HL-60 (cell line): ENCODE data around the gene CBX4.

ENCODE experiments used
- DNase-seq, 2 experiments: peaks; one replicate each; pipeline ENCODE4 v3.0.0-alpha.2; 2010 to 2020; ENCODE audit warnings: low read depth in 1 of 2, low spot score in 1 of 2
- H3K27ac ChIP-seq: fragments of 250-450 bp; sonication (Bioruptor Pico); replicated peaks from 2 replicates; pipeline ENCODE4 v1.5.1; 2020; ENCODE audit warnings: mild to moderate bottlenecking, moderate library complexity
- H3K27me3 ChIP-seq: fragments of 250-450 bp; sonication (Bioruptor Pico); 2 replicates; pipeline ENCODE4 v1.5.1; 2021; ENCODE audit warnings: mild to moderate bottlenecking, moderate library complexity; ENCODE audit not compliant: insufficient read depth, poor library complexity, severe bottlenecking
- H3K4me3 ChIP-seq: replicated peaks from 2 replicates; pipeline ENCODE4 v1.5.1; 2011; ENCODE audit warnings: mild to moderate bottlenecking, control low read depth, low read length; ENCODE audit not compliant: insufficient read depth
- GABPA ChIP-seq: IDR thresholded peaks from 2 replicates; pipeline ENCODE4 v1.6.1; 2012; ENCODE audit warnings: low read depth
- POLR2AphosphoS5 ChIP-seq: IDR thresholded peaks from 2 replicates; pipeline ENCODE4 v1.6.1; 2012; ENCODE audit warnings: low read depth
- SPI1 ChIP-seq: IDR thresholded peaks from 2 replicates; pipeline ENCODE4 v1.6.1; 2012; ENCODE audit warnings: low read depth, mild to moderate bottlenecking, borderline replicate concordance
- TF ChIP-seq, protein P1 (sequence below): IDR thresholded peaks from one replicate; pipeline ENCODE4 v1.5.1; 2011; ENCODE audit warnings: low read length, control low read depth, inconsistent platforms; ENCODE audit not compliant: insufficient read depth
- TF ChIP-seq, protein P2 (sequence below): IDR thresholded peaks from 2 replicates; pipeline ENCODE4 v1.6.1; 2012; ENCODE audit warnings: low read depth; ENCODE audit not compliant: insufficient replicate concordance

The CBX4 gene

DNA sequence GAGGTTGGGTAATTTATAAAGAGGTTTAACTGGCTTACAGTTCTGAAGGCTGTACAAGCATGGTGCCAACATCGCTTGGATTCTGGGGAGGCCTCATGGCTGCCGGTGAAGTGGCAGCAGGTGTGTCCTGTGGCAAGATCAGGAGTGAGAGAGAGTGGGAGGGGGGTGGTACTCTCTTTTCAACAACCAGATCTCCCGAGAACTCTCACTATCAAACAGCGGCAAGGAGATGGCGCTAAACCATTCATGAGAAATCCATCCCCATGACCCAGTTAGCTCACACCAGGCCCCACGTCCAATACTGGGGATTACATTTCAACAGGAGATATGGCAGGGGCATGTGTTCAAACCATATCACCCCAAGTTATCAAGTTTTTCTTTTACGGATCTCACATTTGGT lies 44.0 kb upstream of the CBX4 start:
- DNase-seq, result no peak
- H3K27ac ChIP-seq, result no peak overlapping the region
- TF ChIP-seq SPI1 (no peak), POLR2AphosphoS5 (no peak), GABPA (no peak)
- TF ChIP-seq, protein P1, sequence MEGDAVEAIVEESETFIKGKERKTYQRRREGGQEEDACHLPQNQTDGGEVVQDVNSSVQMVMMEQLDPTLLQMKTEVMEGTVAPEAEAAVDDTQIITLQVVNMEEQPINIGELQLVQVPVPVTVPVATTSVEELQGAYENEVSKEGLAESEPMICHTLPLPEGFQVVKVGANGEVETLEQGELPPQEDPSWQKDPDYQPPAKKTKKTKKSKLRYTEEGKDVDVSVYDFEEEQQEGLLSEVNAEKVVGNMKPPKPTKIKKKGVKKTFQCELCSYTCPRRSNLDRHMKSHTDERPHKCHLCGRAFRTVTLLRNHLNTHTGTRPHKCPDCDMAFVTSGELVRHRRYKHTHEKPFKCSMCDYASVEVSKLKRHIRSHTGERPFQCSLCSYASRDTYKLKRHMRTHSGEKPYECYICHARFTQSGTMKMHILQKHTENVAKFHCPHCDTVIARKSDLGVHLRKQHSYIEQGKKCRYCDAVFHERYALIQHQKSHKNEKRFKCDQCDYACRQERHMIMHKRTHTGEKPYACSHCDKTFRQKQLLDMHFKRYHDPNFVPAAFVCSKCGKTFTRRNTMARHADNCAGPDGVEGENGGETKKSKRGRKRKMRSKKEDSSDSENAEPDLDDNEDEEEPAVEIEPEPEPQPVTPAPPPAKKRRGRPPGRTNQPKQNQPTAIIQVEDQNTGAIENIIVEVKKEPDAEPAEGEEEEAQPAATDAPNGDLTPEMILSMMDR, result no peak
- TF ChIP-seq, protein P2, sequence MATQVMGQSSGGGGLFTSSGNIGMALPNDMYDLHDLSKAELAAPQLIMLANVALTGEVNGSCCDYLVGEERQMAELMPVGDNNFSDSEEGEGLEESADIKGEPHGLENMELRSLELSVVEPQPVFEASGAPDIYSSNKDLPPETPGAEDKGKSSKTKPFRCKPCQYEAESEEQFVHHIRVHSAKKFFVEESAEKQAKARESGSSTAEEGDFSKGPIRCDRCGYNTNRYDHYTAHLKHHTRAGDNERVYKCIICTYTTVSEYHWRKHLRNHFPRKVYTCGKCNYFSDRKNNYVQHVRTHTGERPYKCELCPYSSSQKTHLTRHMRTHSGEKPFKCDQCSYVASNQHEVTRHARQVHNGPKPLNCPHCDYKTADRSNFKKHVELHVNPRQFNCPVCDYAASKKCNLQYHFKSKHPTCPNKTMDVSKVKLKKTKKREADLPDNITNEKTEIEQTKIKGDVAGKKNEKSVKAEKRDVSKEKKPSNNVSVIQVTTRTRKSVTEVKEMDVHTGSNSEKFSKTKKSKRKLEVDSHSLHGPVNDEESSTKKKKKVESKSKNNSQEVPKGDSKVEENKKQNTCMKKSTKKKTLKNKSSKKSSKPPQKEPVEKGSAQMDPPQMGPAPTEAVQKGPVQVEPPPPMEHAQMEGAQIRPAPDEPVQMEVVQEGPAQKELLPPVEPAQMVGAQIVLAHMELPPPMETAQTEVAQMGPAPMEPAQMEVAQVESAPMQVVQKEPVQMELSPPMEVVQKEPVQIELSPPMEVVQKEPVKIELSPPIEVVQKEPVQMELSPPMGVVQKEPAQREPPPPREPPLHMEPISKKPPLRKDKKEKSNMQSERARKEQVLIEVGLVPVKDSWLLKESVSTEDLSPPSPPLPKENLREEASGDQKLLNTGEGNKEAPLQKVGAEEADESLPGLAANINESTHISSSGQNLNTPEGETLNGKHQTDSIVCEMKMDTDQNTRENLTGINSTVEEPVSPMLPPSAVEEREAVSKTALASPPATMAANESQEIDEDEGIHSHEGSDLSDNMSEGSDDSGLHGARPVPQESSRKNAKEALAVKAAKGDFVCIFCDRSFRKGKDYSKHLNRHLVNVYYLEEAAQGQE, result no peak
- no peaks in the 10 kb centered on the region for H3K27me3 ChIP-seq
- H3K4me3 ChIP-seq, result no peak overlapping the region

DNA sequence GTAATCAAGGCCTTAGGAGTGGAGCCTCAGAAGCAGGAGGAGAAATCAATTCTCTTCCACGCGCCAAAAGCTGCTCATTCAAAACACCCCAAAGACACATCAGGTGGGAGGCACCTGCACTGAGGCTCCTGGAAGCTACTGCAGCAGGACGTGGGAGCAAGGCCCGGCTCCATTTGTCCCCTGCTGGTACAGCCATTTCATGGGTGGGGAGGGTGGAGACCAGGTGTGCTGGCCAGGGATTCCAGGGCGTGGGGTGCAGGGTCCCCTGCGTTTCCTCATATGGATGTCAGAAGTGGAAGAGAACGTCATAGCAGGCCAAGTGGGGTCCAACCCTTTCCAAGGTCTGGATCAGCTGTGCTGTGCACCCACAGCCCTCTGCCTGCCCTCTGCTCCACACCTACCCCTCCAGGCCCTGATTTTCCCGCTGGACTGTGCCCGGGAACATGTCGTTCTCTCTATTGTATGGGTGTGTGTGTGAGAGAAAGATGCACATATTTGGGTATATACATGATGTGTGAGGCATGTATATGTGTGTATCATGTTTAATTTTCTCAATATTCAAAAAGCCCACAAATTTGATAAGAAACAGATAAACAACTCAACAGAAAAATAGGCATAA lies 39.2 kb upstream of the CBX4 start:
- TF ChIP-seq, protein P1, result no peak
- no peak for TF ChIP-seq SPI1
- TF ChIP-seq GABPA, result no peak
- TF ChIP-seq, protein P2, result no peak
- no peak for TF ChIP-seq POLR2AphosphoS5
- Histone ChIP-seq H3K27me3 (no peaks in the 10 kb centered on the region), H3K4me3 (no peak overlapping the region), H3K27ac (no peak overlapping the region)
- no peak for DNase-seq

DNA sequence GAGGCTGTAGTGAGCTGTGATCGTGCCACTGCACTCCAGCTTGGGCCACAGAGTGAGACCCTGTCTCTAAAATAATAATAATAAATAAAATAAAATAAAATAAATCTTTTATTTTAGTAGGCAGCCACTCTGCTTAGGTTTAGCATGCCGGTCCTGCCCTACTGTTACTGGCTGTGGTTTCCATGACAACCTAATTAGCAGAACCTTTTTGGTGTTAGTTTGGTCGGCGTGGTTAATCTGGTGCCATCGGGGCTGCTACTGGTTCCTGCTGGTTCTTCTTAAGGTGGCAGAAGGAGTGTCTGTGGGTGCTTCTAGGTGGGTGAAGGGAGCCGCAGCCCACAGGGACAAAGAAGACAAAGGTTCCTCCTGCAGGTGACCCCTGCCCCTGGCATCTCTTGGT lies 37.8 kb upstream of the CBX4 start:
- Histone ChIP-seq H3K27ac (no peak overlapping the region), H3K4me3 (no peak overlapping the region), H3K27me3 (no peaks in the 10 kb centered on the region)
- DNase-seq, result no peak
- TF ChIP-seq, protein P1, result no peak
- TF ChIP-seq, protein P2, result no peak
- TF ChIP-seq POLR2AphosphoS5 (no peak), GABPA (no peak), SPI1 (no peak)
